Measurements from ENCODE around the gene MOXD1. TPM values are rescaled to one million over a fixed set of nuclear protein-coding genes. Genes with fewer than 3 reads are reported as not detected.

MOXD1 gene
- total RNA-seq, 2 experiments from 2014 or later = not detected

GRCh38 chr6:132412656-132413498 lies 11.6 kb upstream of the MOXD1 start:
- DNase-seq = no peak
- POLR2A ChIA-PET = no interaction called here
- Mint-ChIP-seq H3K4me1 (ENCODE audit: low read depth) (no peaks in the 10 kb centered on the region), H3K27ac (no peak overlapping the region), H3K36me3 (ENCODE audit: low read depth) (no peaks in the 10 kb centered on the region), H3K9me3 (ENCODE audit: insufficient read depth) (no peaks in the 10 kb centered on the region), H3K4me3 (no peak overlapping the region), H3K27me3 (ENCODE audit: low read depth) (peaks cover 15% of the 10 kb centered on the region)
- CTCF ChIA-PET = no interaction called here
- no peak for ATAC-seq

GRCh38 chr6:132411296-132411695 lies 10.0 kb upstream of the MOXD1 start:
- no peaks in the 10 kb centered on the region for H3K36me3 Mint-ChIP-seq (ENCODE audit: low read depth)
- H3K27me3 Mint-ChIP-seq (ENCODE audit: low read depth) = peaks cover 11% of the 10 kb centered on the region
- CTCF ChIA-PET = interaction anchor here (1.2 kb wide), 1 partner anchor 132 kb away, joined by 5 read pairs; no protein-coding TSS in a partner anchor
- no peaks in the 10 kb centered on the region for H3K9me3 Mint-ChIP-seq (ENCODE audit: insufficient read depth)
- POLR2A ChIA-PET = no interaction called here
- H3K4me1 Mint-ChIP-seq (ENCODE audit: low read depth) = no peaks in the 10 kb centered on the region
- H3K27ac Mint-ChIP-seq = no peak overlapping the region
- no peak overlapping the region for H3K4me3 Mint-ChIP-seq
- DNase-seq (no peak), ATAC-seq (no peak)

- CTCF ChIA-PET = interaction anchor here (1.2 kb wide), 1 partner anchor 131 kb away, joined by 5 read pairs; no protein-coding TSS in a partner anchor
- no peaks in the 10 kb centered on the region for H3K4me1 Mint-ChIP-seq (ENCODE audit: low read depth)
- no peak overlapping the region for H3K4me3 Mint-ChIP-seq
- no peaks in the 10 kb centered on the region for H3K36me3 Mint-ChIP-seq (ENCODE audit: low read depth)
- POLR2A ChIA-PET = no interaction called here
- no peak overlapping the region for H3K27ac Mint-ChIP-seq
- DNase-seq (no peak), ATAC-seq (no peak)
- H3K27me3 Mint-ChIP-seq (ENCODE audit: low read depth) = peaks cover 11% of the 10 kb centered on the region
- no peaks in the 10 kb centered on the region for H3K9me3 Mint-ChIP-seq (ENCODE audit: insufficient read depth)
Observed at GRCh38 chr6:132410830-132411229, 9.6 kb upstream of the MOXD1 start.

- H3K27ac Mint-ChIP-seq = no peak overlapping the region
- peaks cover 27% of the 10 kb centered on the region for H3K27me3 Mint-ChIP-seq (ENCODE audit: low read depth)
Observed at GRCh38 chr6:132405143-132405915, 4.1 kb upstream of the MOXD1 start.

GRCh38 chr6:132404736-132405135 lies 3.5 kb upstream of the MOXD1 start:
- no peak for DNase-seq
- CTCF ChIA-PET = interaction anchor here (0.9 kb wide), 1 partner anchor 125 kb away, joined by 5 read pairs; no protein-coding TSS in a partner anchor
- peaks cover 7% of the 10 kb centered on the region for H3K4me1 Mint-ChIP-seq (ENCODE audit: low read depth)
- no peak for ATAC-seq
- peaks cover 33% of the 10 kb centered on the region for H3K27me3 Mint-ChIP-seq (ENCODE audit: low read depth)
- no peaks in the 10 kb centered on the region for H3K36me3 Mint-ChIP-seq (ENCODE audit: low read depth)
- no peak overlapping the region for H3K27ac Mint-ChIP-seq
- POLR2A ChIA-PET = no interaction called here
- H3K9me3 Mint-ChIP-seq (ENCODE audit: insufficient read depth) = no peaks in the 10 kb centered on the region
- no peak overlapping the region for H3K4me3 Mint-ChIP-seq

More at GRCh38 chr6:132405143-132405915, 4.1 kb upstream of the MOXD1 start:
- DNase-seq = no peak
- no peak for ATAC-seq
- Mint-ChIP-seq H3K36me3 (ENCODE audit: low read depth) (no peaks in the 10 kb centered on the region), H3K9me3 (ENCODE audit: insufficient read depth) (no peaks in the 10 kb centered on the region), H3K4me3 (no peak overlapping the region), H3K4me1 (ENCODE audit: low read depth) (peaks cover 7% of the 10 kb centered on the region)
- POLR2A ChIA-PET = no interaction called here
- CTCF ChIA-PET = interaction anchor here (0.9 kb wide), 1 partner anchor 126 kb away, joined by 5 read pairs; no protein-coding TSS in a partner anchor

- DNase-seq = no peak
- ATAC-seq = no peak
- ChIA-PET POLR2A (no interaction called here), CTCF (no interaction called here)
- H3K4me3 Mint-ChIP-seq = no peak overlapping the region
- H3K27me3 Mint-ChIP-seq (ENCODE audit: low read depth) = peaks cover 36% of the 10 kb centered on the region
- H3K36me3 Mint-ChIP-seq (ENCODE audit: low read depth) = no peaks in the 10 kb centered on the region
- H3K27ac Mint-ChIP-seq = no peak overlapping the region
- peaks cover 7% of the 10 kb centered on the region for H3K4me1 Mint-ChIP-seq (ENCODE audit: low read depth)
- no peaks in the 10 kb centered on the region for H3K9me3 Mint-ChIP-seq (ENCODE audit: insufficient read depth)
Observed at GRCh38 chr6:132404330-132404729, 3.1 kb upstream of the MOXD1 start.

- no peak overlapping the region for H3K27ac Mint-ChIP-seq
- H3K27me3 Mint-ChIP-seq (ENCODE audit: low read depth) = peaks cover 43% of the 10 kb centered on the region
- no peaks in the 10 kb centered on the region for H3K36me3 Mint-ChIP-seq (ENCODE audit: low read depth)
- H3K4me1 Mint-ChIP-seq (ENCODE audit: low read depth) = peaks cover 7% of the 10 kb centered on the region
- DNase-seq (no peak), ATAC-seq (no peak)
- H3K9me3 Mint-ChIP-seq (ENCODE audit: insufficient read depth) = no peaks in the 10 kb centered on the region
- POLR2A ChIA-PET = no interaction called here
- CTCF ChIA-PET = no interaction called here
- no peak overlapping the region for H3K4me3 Mint-ChIP-seq
Observed at GRCh38 chr6:132401618-132402285, 477 bp upstream of the MOXD1 start.

GRCh38 chr6:132400555-132400882 lies 756 bp downstream of the MOXD1 start:
- H3K27me3 Mint-ChIP-seq (ENCODE audit: low read depth) = peaks cover 49% of the 10 kb centered on the region
- H3K4me3 Mint-ChIP-seq = peak overlapping the region; percentile 49
- peaks cover 7% of the 10 kb centered on the region for H3K4me1 Mint-ChIP-seq (ENCODE audit: low read depth)
- ChIA-PET POLR2A (no interaction called here), CTCF (no interaction called here)
- DNase-seq (no peak), ATAC-seq (no peak)
- H3K27ac Mint-ChIP-seq = no peak overlapping the region
- H3K9me3 Mint-ChIP-seq (ENCODE audit: insufficient read depth) = peaks cover under 1% of the 10 kb centered on the region
- H3K36me3 Mint-ChIP-seq (ENCODE audit: low read depth) = no peaks in the 10 kb centered on the region

- H3K27me3 Mint-ChIP-seq (ENCODE audit: low read depth) = peaks cover 50% of the 10 kb centered on the region
- no peak for ATAC-seq
- DNase-seq = no peak
- H3K9me3 Mint-ChIP-seq (ENCODE audit: insufficient read depth) = peaks cover 11% of the 10 kb centered on the region
- POLR2A ChIA-PET = no interaction called here
- no peak overlapping the region for H3K4me3 Mint-ChIP-seq
- H3K36me3 Mint-ChIP-seq (ENCODE audit: low read depth) = no peaks in the 10 kb centered on the region
- H3K4me1 Mint-ChIP-seq (ENCODE audit: low read depth) = peaks cover 7% of the 10 kb centered on the region
- CTCF ChIA-PET = no interaction called here
- no peak overlapping the region for H3K27ac Mint-ChIP-seq
Observed at GRCh38 chr6:132399376-132400074, 1.8 kb downstream of the MOXD1 start.

GRCh38 chr6:132395015-132395597 lies 6.2 kb downstream of the MOXD1 start:
- Mint-ChIP-seq H3K27ac (no peak overlapping the region), H3K9me3 (ENCODE audit: insufficient read depth) (peaks cover 14% of the 10 kb centered on the region), H3K27me3 (ENCODE audit: low read depth) (peaks cover 29% of the 10 kb centered on the region), H3K36me3 (ENCODE audit: low read depth) (no peaks in the 10 kb centered on the region), H3K4me3 (no peak overlapping the region), H3K4me1 (ENCODE audit: low read depth) (no peaks in the 10 kb centered on the region)
- ChIA-PET POLR2A (no interaction called here), CTCF (interaction anchor here (1.1 kb wide), 1 partner anchor 93 kb away, joined by 4 read pairs; no protein-coding TSS in a partner anchor)
- DNase-seq = no peak
- ATAC-seq = no peak

- DNase-seq (no peak), ATAC-seq (no peak)
- Mint-ChIP-seq H3K27me3 (ENCODE audit: low read depth) (peaks cover 20% of the 10 kb centered on the region), H3K4me3 (no peak overlapping the region), H3K9me3 (ENCODE audit: insufficient read depth) (peaks cover 14% of the 10 kb centered on the region), H3K36me3 (ENCODE audit: low read depth) (no peaks in the 10 kb centered on the region), H3K27ac (no peak overlapping the region), H3K4me1 (ENCODE audit: low read depth) (no peaks in the 10 kb centered on the region)
- CTCF ChIA-PET = interaction anchor here (0.8 to 1.7 kb wide), 2 partner anchors 91 to 113 kb away, joined by 3 to 9 read pairs; no protein-coding TSS in a partner anchor
- POLR2A ChIA-PET = no interaction called here
Observed at GRCh38 chr6:132392792-132393191, 8.5 kb downstream of the MOXD1 start.

All from activated CD8-positive, alpha-beta T cell treated with anti-CD3 and anti-CD28 coated beads, Interleukin-2, amount 10 ng/mL, durations not matched to agents 7 days and 5 days (primary cell).